ENCODE measurements around the gene DIP2B. TPM values are rescaled to one million over a fixed set of nuclear protein-coding genes. Genes with fewer than 3 reads are reported as not detected.

The DIP2B gene
- total RNA-seq, 4 donors from 2014 or later, result 27.9 to 31.8 (median 29.8) TPM

- no peak for TF ChIP-seq CTCF (IDR thresholded peaks at IDR 0.05; ENCODE audit: low read depth)
Measured at GRCh38 chr12:50546441-50547318, 41.9 kb downstream of the DIP2B start.

GRCh38 chr12:50547742-50548141, 43.0 kb downstream of the DIP2B start:
- TF ChIP-seq CTCF (IDR thresholded peaks at IDR 0.05; ENCODE audit: low read depth), result no peak

GRCh38 chr12:50549885-50550284, 45.1 kb downstream of the DIP2B start:
- TF ChIP-seq CTCF (IDR thresholded peaks at IDR 0.05; ENCODE audit: low read depth), result no peak

- TF ChIP-seq CTCF (IDR thresholded peaks at IDR 0.05; ENCODE audit: low read depth), result no peak
Measured at GRCh38 chr12:50550530-50551223, 45.9 kb downstream of the DIP2B start.

GRCh38 chr12:50551866-50552265, 47.1 kb downstream of the DIP2B start:
- TF ChIP-seq CTCF (IDR thresholded peaks at IDR 0.05; ENCODE audit: low read depth), result no peak

GRCh38 chr12:50554651-50555050, 49.9 kb downstream of the DIP2B start:
- no peak for TF ChIP-seq CTCF (IDR thresholded peaks at IDR 0.05; ENCODE audit: low read depth)

GRCh38 chr12:50555471-50555885, 50.7 kb downstream of the DIP2B start:
- TF ChIP-seq CTCF (IDR thresholded peaks at IDR 0.05; ENCODE audit: low read depth), result no peak

Measured in subcutaneous adipose tissue (tissue), 4 donors.